ENCODE measurements around the gene KRT15. TPM values are rescaled to one million over a fixed set of nuclear protein-coding genes. Genes with fewer than 3 reads are reported as not detected.

Gene KRT15
- total RNA-seq, 1 experiment from 2014 or later = 83.0 TPM

DNA sequence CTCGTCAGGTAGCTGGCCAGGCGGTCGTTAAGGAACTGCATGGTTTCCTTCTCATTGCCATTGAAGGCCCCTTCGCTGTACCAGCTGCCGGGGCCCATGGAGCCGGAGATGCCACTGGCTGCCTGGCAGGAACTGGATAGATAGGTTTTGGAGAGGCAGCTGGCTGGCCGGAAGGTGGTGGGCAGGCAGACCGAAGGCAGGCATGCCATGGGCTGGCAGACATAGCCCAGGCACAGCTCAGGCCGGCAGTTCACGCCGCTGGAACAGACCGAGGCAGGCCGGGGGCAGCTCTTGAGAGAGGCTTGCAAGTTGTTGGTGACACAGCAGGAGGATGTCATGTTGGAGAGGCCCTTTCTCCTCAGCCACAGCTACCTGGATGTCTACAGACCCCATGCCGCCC is 51.7 kb downstream of the KRT15 start, which contains the start of gene KRT32:
Gene KRT32, minus strand, starts transcription at position 399 of the 400 bp plus-strand sequence. Its CDS starts 61 bp downstream, at position 338.
- CTCF ChIA-PET = no interaction called here
- Mint-ChIP-seq H3K9me3 (ENCODE audit: low read depth, unreplicated experiment) (peaks cover 3% of the 10 kb centered on the region), H3K27me3 (ENCODE audit: unreplicated experiment) (peaks cover 8% of the 10 kb centered on the region), H3K4me1 (ENCODE audit: low read depth, unreplicated experiment) (peaks cover 13% of the 10 kb centered on the region), H3K36me3 (ENCODE audit: insufficient read depth, unreplicated experiment) (peaks cover 5% of the 10 kb centered on the region), H3K27ac (ENCODE audit: unreplicated experiment) (no peak within 1 kb of the TSS), H3K4me3 (ENCODE audit: low read depth, unreplicated experiment) (no peak within 1 kb of the TSS)
- TF ChIP-seq, protein P1, sequence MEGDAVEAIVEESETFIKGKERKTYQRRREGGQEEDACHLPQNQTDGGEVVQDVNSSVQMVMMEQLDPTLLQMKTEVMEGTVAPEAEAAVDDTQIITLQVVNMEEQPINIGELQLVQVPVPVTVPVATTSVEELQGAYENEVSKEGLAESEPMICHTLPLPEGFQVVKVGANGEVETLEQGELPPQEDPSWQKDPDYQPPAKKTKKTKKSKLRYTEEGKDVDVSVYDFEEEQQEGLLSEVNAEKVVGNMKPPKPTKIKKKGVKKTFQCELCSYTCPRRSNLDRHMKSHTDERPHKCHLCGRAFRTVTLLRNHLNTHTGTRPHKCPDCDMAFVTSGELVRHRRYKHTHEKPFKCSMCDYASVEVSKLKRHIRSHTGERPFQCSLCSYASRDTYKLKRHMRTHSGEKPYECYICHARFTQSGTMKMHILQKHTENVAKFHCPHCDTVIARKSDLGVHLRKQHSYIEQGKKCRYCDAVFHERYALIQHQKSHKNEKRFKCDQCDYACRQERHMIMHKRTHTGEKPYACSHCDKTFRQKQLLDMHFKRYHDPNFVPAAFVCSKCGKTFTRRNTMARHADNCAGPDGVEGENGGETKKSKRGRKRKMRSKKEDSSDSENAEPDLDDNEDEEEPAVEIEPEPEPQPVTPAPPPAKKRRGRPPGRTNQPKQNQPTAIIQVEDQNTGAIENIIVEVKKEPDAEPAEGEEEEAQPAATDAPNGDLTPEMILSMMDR (IDR thresholded peaks at IDR 0.05; ENCODE audit: unreplicated experiment) = no peak
- no TSS peak for BruUV-seq (replicated peaks)
- intact Hi-C loops (cut with micrococcal nuclease; ENCODE audit: unreplicated experiment) = no loop called here
- DNase-seq = no peak

- DNase-seq = peak; percentile 74
- intact Hi-C loops (cut with micrococcal nuclease; ENCODE audit: unreplicated experiment) = no loop called here
- BruUV-seq (replicated peaks) = no TSS peak
- CTCF ChIA-PET = interaction anchor here (0.8 to 0.9 kb wide), 2 partner anchors 84 to 117 kb away, joined by 3 read pairs; no protein-coding TSS in a partner anchor
- Mint-ChIP-seq H3K27ac (ENCODE audit: unreplicated experiment) (peak overlapping the region; percentile 7), H3K4me3 (ENCODE audit: low read depth, unreplicated experiment) (no peak overlapping the region), H3K9me3 (ENCODE audit: low read depth, unreplicated experiment) (peaks cover 3% of the 10 kb centered on the region), H3K4me1 (ENCODE audit: low read depth, unreplicated experiment) (peaks cover 13% of the 10 kb centered on the region), H3K36me3 (ENCODE audit: insufficient read depth, unreplicated experiment) (peaks cover 5% of the 10 kb centered on the region), H3K27me3 (ENCODE audit: unreplicated experiment) (no peaks in the 10 kb centered on the region)
- TF ChIP-seq, protein P1 (IDR thresholded peaks at IDR 0.05; ENCODE audit: unreplicated experiment) = no peak
Observed at GRCh38 chr17:41464682-41465081, 54.0 kb downstream of the KRT15 start.

DNA sequence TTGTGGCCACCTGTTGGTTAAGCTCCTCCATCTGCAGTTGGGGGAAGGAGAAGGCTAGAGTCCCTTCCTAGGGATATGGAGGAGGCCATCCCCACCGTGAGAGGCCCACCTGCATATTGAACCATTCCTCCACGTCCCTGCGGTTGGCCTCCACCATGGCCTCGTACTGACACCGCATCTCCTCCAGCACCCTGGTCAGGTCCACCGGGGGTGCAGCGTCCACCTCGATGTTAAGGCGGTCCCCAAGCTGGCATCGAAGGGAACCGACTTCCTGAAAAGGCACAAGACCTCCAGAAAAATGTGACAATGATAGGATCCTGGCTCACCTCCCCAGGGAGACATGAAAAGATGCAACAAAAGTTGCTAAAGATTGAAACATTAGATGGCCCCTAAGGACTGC is 54.5 kb downstream of the KRT15 start:
- BruUV-seq (replicated peaks) = no TSS peak
- no peak for DNase-seq
- no peaks in the 10 kb centered on the region for H3K27me3 Mint-ChIP-seq (ENCODE audit: unreplicated experiment)
- H3K27ac Mint-ChIP-seq (ENCODE audit: unreplicated experiment) = no peak overlapping the region
- no peak overlapping the region for H3K4me3 Mint-ChIP-seq (ENCODE audit: low read depth, unreplicated experiment)
- peaks cover 5% of the 10 kb centered on the region for H3K36me3 Mint-ChIP-seq (ENCODE audit: insufficient read depth, unreplicated experiment)
- H3K4me1 Mint-ChIP-seq (ENCODE audit: low read depth, unreplicated experiment) = peaks cover 13% of the 10 kb centered on the region
- TF ChIP-seq, protein P1 (IDR thresholded peaks at IDR 0.05; ENCODE audit: unreplicated experiment) = no peak
- CTCF ChIA-PET = interaction anchor here (0.6 to 0.8 kb wide), 2 partner anchors 116 to 1033 kb away, joined by 3 read pairs; no protein-coding TSS in a partner anchor
- intact Hi-C loops (cut with micrococcal nuclease; ENCODE audit: unreplicated experiment) = no loop called here
- peaks cover 3% of the 10 kb centered on the region for H3K9me3 Mint-ChIP-seq (ENCODE audit: low read depth, unreplicated experiment)

DNA sequence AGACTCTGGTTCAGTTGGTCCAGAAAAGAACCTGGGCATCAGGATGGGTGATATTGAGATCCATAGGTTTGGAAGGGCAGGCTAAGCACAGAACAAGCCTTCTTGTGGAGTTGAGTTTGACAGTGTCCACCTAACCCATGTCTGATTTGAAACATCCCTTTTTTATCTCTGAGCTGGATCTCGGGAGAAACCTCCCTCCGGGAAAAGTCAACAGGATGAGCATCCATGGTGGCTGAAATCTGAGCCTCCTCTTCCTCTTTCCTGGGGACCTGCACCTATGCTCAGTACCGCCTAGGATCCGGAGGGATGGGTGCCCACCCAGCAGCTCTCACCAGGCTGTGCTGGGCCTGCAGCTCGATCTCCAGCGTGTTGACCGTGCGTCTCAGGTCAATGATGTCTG is 54.9 kb downstream of the KRT15 start:
- H3K27ac Mint-ChIP-seq (ENCODE audit: unreplicated experiment) = no peak overlapping the region
- BruUV-seq (replicated peaks) = no TSS peak
- H3K4me1 Mint-ChIP-seq (ENCODE audit: low read depth, unreplicated experiment) = peaks cover 13% of the 10 kb centered on the region
- H3K4me3 Mint-ChIP-seq (ENCODE audit: low read depth, unreplicated experiment) = no peak overlapping the region
- H3K27me3 Mint-ChIP-seq (ENCODE audit: unreplicated experiment) = no peaks in the 10 kb centered on the region
- CTCF ChIA-PET = interaction anchor here (0.6 kb wide), 1 partner anchor 1033 kb away, joined by 3 read pairs; no protein-coding TSS in a partner anchor
- intact Hi-C loops (cut with micrococcal nuclease; ENCODE audit: unreplicated experiment) = no loop called here
- peaks cover 5% of the 10 kb centered on the region for H3K36me3 Mint-ChIP-seq (ENCODE audit: insufficient read depth, unreplicated experiment)
- DNase-seq = no peak
- TF ChIP-seq, protein P1 (IDR thresholded peaks at IDR 0.05; ENCODE audit: unreplicated experiment) = no peak
- peaks cover 3% of the 10 kb centered on the region for H3K9me3 Mint-ChIP-seq (ENCODE audit: low read depth, unreplicated experiment)

Small RNAs within 50 kb of the gene (microRNA-seq; reads per million reads assigned to microRNA genes)
- 4.9 reads per million, percentile 14 among the genes with 10 or more reads in this experiment for gene MIR6510

Other genes with a start within 250 kb of the KRT15 start
- not detected in 2 replicates for gene KRTAP9-7, start 243.2 kb downstream of the KRT15 start, total RNA-seq (2022)
- gene KRTAP29-1, start 216.0 kb downstream of the KRT15 start, total RNA-seq (2022) = not detected in 2 replicates
- gene KRTAP16-1, start 209.6 kb downstream of the KRT15 start, total RNA-seq (2022) = not detected in 2 replicates
- gene KRTAP17-1, start 203.2 kb downstream of the KRT15 start, total RNA-seq (2022) = not detected in 2 replicates
- not detected in 2 replicates for gene KRT33A, start 168.1 kb downstream of the KRT15 start, total RNA-seq (2022)
- gene KRT33B, start 149.1 kb downstream of the KRT15 start, total RNA-seq (2022) = not detected in 2 replicates
- not detected in 2 replicates for gene KRT34, start 136.6 kb downstream of the KRT15 start, total RNA-seq (2022)
- not detected in 2 replicates for gene KRT31, start 121.3 kb downstream of the KRT15 start, total RNA-seq (2022)
- gene KRT37, start 94.3 kb downstream of the KRT15 start, total RNA-seq (2022) = not detected in 2 replicates
- gene KRT38, start 77.9 kb downstream of the KRT15 start, total RNA-seq (2022) = not detected in 2 replicates
- gene KRT32, start 51.5 kb downstream of the KRT15 start, total RNA-seq (2022) = not detected in 2 replicates
- not detected in 2 replicates for gene KRT35, start 37.7 kb downstream of the KRT15 start, total RNA-seq (2022)
- not detected in 2 replicates for gene KRT36, start 29.0 kb downstream of the KRT15 start, total RNA-seq (2022)
- gene KRT13, start 13.3 kb downstream of the KRT15 start, total RNA-seq (2022) = 45.7 and 323 TPM in 2 replicates
- gene KRT19, start 9.4 kb upstream of the KRT15 start, total RNA-seq (2022) = 2,554 and 3,048 TPM in 2 replicates
- gene KRT9, start 53.2 kb upstream of the KRT15 start, total RNA-seq (2022) = not detected in 2 replicates
- gene KRT14, start 68.0 kb upstream of the KRT15 start, total RNA-seq (2022) = 3.8 and 12.2 TPM in 2 replicates
- gene KRT16, start 93.9 kb upstream of the KRT15 start, total RNA-seq (2022) = 3.8 and 4.2 TPM in 2 replicates
- gene KRT17, start 105.7 kb upstream of the KRT15 start, total RNA-seq (2022) = 472 and 593 TPM in 2 replicates
- gene EIF1, start 170.0 kb upstream of the KRT15 start, total RNA-seq (2022) = 807 and 937 TPM in 2 replicates
- gene GAST, start 193.4 kb upstream of the KRT15 start, total RNA-seq (2022) = not detected in 2 replicates
- 0.86 and 1.2 TPM in 2 replicates for gene HAP1, start 215.8 kb upstream of the KRT15 start, total RNA-seq (2022)